Endometrium (tissue), 2 donors: ENCODE measurements around the gene CUL3.
"Not testable (repeated sequence)": the region's sequence is repeated elsewhere in the genome, so short reads cannot be mapped to it uniquely, and the experiment has no call there.

Experiments
- FAIRE-seq: peaks from 2 replicates; lab custom pipeline; 2012; peaks lifted over from hg19 to GRCh38; lab: Jason Lieb, UNC
- donor health status: control.
- donor health status: control.

Gene CUL3

DNA sequence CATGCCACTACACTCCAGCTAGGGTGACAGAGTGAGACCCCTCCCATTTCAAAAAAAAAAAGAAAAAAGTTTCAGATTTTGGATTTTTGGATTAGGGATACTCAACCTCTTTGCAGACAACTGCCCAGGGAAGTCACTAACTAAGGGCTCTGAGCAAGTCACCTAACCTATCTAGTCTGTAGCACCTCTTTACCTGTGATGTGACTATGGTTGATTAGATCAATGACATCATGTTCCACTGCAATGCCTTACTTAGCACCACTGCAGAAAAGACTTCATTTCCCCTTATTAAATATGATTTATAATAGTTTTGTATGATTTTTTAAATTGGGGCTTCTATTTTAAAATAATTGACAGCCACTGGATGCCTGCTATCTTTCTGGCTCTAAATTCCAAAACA lies 41.2 kb downstream of the CUL3 start:
- FAIRE-seq: no peak

DNA sequence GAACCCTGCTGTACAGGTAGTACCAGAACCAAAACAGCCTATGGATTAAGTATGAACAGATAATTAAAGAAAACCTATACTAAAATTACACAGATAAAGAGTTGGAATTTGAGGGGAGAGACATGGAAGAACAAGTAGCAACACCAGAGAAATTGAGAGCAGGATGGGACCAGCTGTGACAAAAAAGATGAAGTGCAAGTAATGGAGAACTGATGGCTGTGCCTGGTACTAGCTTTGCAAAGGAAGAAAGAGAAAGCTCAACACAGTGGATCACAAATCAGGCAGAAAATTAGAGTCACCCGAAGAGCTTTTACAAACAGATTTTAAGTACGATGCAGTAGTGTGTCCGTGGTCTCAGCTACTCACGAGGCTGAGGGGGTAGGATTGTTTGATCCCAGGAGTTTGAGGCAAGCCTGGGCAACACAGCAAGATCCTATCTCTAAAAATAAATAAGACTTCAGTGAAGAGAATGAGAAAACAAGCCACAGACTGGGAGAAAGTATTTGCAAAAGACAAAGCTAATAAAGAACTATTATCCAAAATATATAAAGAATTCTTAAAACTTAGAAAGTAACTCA lies 46.5 kb downstream of the CUL3 start:
- no peak for FAIRE-seq

DNA sequence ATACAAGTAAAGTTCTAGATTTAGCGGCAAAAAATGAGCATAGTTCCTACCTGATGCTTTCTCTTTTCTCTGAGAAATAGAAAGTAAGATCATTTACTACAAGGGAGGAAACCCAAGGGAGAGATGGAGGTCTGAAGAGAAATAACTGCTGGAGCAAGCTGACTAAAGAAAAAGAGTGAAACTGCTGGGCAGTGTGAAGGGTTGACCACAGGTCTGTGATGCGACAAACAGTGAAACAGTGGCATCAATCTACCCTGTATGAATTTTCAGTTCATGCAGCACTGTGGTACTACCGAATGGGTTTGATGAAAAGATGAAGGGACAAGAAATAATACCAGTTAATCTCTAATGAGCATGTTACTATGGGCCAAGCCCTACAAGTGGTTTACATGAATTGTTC lies 52.2 kb downstream of the CUL3 start:
- no peak for FAIRE-seq

DNA sequence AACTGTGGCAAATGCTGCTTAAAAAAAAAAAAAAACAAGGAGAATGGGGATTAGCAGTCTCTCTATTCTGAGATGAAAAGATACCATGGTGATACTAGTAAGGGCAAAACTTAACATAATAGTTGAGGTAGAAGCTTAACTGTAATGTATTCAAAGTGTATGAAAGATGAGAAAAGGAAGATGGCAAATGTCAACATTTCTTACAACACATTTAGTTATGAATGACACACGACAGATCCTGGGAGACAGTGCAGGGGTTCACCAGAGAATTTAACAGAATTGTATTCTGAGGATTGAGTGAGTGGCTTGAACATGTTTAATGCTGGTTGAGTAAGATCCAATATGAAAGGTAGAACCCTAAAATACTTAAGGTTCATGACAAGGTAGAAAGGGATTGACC lies 52.7 kb downstream of the CUL3 start:
- FAIRE-seq: no peak

DNA sequence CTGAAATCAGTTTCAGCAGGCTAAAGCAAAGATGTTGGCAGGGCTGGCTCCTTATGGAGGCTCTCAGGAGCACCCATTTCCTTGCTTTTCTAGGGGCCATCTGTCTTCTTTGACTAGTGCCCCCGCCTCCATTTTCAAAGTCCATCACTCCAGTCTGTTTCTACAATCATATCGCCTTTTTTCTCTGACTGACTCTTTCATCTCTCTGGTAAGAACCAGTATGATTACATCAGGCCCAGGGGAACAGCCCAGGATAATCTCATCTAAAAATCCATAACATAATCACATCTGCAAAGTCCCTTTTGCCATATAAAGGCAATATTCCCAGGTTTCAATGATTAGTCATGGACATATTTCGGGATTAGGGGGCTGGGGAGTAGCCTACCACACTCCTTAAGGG lies 57.0 kb downstream of the CUL3 start:
- FAIRE-seq: no peak

DNA sequence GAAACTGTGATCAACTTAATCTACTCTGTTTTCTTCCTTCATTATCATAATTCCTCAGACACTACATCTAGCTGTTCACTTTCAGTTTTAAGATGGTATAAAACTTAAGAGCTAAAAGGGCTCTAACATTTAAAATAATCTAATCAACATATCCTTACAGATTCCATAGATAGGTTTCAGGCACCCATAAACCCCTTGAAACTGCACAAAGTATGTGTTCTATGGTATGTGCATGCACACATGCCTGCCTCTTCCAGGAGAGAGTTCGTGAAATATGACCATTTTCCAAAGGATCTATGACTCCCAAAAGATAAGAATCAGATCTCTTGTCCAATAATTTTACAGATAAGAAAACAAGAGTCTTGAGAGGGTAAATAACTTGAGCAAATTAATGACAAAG lies 59.4 kb downstream of the CUL3 start:
- no peak for FAIRE-seq

DNA sequence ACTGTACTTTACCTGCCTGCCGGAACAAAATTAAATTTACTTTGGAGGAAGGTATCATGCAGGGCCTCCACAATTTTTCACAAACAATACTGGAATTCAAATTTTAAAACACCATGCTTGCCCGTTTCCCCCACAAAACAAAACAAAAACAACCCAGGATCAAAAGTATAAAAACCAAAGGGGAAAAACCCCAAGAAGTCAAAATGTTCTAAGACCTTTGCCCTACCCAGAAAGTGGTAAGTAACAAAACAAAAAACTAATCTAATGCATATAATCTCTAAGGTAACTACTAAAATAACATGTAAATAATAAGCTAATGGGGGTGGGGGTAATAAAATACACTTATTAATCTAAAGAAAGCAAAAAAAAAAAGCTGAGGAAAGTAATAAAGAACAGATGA lies 60.5 kb downstream of the CUL3 start:
- FAIRE-seq: no peak

DNA sequence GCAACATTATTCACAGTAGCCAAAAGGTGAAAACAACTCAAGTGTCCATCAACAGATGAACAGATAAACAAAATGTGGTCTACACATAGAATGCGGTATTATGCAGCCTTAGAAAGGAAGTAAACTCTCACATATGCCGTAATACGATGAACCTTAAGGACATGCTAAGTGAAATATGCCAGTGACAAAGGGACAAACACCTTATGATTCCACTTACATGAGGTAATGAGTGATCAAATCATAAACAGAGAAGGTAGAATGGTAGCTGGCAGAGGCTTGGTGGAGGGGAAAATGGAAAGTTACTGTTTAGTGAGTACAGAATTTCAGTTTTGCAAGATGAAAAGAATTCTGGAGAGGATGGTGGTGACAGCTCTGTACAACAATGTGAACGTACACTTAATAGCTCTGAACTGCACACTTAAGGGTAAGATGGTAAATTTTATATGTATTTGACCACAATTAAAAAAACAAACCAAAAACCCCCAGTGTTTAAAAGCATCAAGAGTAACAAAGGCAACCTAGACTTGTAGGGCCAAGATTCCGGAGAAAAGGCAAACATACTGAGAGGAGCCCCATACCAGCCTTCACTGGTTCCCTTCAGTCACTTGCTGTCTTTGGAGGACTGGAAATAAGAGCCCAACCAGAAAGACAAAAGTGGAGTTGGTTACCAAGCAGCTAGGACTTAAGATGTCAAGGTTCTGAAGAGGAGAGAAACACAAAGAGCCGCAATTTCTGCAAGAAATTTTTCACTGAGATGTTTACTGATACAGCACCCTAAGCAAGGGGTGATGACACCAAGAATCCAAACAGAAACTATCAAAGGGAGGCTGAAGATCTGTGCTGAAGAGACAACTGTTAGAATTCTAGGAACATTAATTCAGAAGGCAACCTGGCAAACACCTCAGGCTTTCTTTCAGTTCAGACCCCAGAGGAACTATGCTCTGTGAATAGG lies 61.3 kb downstream of the CUL3 start:
- no peak for FAIRE-seq

DNA sequence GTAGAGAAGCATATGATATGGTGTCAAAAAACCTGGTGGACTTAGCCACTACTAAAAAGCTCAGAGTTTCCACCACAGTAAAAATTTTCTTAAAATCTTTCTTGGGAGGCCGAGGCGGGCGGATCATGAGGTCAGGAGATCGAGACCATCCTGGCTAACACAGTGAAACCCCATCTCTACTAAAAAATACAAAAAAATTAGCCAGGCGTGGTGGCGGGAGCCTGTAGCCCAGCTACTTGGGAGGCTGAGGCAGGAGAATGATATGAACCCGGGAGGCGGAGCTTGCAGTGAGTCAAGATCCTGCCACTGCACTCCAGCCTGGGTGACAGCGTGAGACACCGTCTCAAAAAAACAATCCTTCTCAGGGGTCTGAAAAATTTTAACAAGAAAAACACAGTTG lies 62.7 kb downstream of the CUL3 start:
- not testable (repeated sequence) for FAIRE-seq

DNA sequence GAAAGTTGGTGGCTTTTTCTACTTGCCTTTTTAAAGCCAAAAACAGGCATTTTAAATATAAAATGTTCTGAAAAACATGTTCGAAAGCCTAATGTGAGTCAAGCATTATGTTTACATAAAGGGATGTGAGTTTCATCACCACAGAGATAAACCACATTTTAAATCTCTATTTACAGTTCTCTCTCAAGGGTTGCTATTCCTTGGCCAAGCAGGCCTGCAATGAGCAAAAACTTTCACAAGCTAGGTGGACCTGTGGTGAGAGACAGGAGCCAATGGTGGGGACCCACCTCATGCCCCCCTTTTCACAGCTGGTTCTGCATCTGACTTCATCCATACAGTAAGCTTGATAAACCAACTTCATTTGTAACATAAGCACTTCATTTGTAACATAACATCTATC lies 65.1 kb downstream of the CUL3 start:
- no peak for FAIRE-seq

DNA sequence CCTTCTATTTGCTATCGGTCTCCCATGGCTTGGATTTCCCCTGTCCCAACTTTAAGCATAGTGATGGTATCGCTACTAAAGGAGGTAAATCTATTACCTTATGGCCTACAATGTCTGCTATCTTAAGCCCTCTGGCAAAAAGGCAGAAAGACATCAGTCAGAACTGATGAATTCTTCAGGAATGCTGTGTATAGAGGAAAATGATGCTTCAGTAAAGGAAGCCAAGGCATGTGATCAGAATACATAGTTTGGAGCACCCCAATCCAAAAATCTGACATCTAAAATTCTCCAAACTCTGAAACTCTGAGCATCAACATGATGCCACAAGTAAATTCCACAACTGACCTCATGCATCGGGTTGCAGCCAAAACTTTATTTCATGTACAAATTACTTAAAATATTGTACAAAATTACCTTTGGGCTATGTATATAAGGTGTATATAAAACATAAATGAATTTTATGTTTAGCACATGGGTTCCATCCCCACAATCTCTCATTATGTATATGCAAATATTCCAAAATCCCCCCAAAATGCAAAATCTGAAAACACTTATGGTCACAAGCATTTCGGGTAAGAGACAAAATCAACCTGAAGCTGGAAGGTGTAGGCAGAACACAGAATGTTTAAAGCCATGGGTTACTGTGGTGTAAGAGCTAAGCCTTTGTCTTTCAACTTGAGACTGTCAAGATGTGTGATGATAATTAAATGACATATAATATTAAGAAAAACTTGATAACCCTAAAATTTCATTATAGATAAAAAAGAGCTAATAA lies 66.2 kb downstream of the CUL3 start:
- no peak for FAIRE-seq

DNA sequence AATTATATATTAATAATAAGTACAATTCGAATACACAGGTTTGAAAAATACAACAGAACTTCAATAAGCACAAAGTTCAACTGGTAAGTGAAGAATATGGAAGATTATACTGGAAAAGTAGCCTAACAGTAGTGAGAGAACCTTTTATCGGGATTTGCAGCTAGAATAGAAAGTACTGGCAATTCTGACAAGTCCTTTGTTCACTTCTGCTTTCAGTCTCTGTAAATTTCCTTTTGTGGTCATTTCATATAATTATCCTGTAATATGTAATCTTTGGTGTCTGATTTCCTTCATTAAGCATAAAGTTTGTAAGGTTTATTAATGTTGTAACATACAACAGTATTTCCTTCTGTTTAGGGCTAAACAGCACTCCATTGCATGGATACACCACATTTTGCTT lies 67.2 kb downstream of the CUL3 start:
- no peak for FAIRE-seq

DNA sequence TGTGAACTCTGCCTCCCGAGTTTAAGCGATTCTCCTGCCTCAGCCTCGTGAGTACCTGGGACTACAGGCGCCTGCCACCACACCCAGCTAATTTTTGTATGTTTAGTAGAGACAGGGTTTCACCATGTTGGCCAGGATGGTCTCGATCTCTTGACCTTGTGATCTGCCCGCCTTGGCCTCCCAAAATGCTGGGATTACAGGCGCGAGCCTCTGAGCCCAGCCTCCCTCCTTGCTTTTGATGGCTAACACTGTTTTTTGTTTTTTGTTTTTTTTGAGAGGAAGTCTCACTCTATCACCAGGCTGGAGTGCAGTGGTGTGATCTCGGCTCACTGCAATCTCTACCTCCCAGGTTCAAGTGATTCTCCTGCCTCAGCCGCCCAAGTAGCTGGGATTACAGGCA lies 68.8 kb downstream of the CUL3 start:
- not testable (repeated sequence) for FAIRE-seq

DNA sequence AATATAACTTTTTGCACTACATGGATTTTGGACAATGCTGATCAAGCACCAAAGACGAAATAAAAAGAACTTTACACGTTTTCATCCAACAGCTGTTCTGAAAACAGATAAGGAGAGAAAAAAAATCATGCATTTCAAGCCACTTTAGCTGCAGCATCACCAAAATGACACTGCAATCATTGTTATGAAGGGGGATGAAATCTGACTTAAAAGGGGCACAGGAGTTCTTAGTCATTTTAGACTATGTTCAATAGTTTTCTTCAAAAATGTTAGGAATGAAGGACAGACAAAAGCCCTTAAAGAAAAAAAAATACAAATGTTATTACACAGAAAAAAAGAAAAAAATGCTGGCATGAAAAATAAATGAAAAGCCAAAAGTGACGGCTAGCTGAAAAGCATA lies 71.2 kb downstream of the CUL3 start:
- FAIRE-seq: no peak

DNA sequence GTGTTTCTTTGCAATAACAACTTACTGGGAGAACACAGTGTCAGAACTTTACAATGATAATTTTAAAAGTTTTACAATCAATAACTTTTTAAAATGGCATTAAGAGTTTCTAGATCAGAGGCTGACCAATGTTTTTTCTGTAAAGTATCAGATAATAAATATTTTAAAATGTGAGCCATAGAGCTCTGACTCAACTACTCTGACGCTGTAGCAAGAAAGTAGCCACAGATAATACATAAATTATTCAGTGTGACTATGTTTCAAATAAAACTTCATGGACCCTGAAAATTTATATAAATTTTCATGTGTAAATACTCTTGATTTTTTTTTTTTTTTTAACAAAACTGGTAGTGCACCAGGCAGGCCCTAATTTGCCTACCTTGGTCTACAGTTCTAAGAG lies 77.4 kb downstream of the CUL3 start:
- no peak for FAIRE-seq

DNA sequence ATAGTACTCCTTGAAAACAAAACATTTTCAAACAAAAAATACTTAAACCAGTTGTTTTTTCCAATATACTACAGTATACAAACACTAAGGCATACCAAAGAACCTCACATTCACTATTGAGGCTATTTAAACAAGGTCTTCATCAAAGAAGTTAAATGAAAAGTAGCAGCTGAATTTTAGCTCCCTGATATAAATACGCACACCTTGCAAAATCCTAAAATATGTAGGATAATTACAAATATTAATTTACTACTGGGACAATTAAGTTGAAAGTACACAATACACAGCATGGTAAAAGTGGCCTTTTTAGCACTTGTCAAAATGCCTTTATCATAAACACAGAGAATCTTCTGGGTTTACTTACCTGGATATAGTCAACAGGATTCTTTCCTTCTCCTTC lies 78.7 kb downstream of the CUL3 start:
- FAIRE-seq: no peak

DNA sequence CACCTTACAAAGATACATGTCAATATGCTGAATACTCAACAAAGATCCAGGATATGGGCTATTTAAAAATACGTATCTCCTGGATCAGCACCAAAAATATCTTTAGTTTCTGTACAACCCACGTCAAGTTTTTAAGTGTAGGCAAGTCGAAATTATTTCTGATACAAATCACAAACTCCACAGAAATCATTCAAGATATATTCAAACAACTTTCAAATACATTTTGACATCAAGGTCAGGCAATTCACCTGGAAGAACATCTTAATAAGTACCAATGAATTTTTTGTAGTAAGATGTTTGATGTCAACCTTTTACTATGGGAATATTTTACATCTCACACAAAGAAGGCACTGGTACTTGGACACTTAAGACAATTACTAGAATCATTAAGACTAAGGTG lies 86.2 kb downstream of the CUL3 start:
- no peak for FAIRE-seq

DNA sequence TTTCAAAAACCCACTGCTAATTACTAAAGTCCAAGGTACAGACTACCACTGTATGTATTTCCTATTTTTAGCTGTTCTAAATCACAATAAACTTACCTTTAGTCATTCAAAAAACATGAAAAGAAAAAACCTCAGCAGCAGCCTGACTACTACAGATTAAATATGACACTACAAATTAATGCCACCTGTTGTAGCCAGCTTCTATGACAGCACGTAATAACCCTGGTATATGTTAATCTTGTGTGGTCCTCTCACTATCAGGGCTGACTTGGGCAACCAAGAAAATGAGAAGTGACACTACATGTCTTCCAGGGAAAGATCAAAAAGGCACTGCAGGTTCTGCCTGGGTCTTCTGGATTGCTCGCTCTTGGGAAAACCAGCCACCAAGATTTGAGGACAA lies 92.6 kb downstream of the CUL3 start:
- FAIRE-seq: no peak

DNA sequence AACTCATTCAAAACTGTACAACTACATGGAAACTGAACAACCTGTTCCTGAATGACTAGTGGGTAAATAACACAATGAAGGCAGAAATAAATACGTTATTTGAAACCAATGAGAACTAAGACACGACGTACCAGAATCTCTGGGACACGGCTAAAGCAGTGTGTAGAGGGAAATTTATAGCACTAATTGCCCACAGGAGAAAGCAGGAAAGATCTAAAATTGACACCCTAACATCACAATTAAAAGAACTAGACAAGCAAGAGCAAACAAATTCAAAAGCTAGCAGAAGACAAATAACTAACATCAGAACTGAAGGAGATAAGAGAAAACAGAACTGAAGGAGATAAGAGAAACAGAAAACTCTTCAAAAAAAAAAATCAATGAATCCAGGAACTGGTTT lies 97.2 kb downstream of the CUL3 start:
- FAIRE-seq: not testable (repeated sequence)

DNA sequence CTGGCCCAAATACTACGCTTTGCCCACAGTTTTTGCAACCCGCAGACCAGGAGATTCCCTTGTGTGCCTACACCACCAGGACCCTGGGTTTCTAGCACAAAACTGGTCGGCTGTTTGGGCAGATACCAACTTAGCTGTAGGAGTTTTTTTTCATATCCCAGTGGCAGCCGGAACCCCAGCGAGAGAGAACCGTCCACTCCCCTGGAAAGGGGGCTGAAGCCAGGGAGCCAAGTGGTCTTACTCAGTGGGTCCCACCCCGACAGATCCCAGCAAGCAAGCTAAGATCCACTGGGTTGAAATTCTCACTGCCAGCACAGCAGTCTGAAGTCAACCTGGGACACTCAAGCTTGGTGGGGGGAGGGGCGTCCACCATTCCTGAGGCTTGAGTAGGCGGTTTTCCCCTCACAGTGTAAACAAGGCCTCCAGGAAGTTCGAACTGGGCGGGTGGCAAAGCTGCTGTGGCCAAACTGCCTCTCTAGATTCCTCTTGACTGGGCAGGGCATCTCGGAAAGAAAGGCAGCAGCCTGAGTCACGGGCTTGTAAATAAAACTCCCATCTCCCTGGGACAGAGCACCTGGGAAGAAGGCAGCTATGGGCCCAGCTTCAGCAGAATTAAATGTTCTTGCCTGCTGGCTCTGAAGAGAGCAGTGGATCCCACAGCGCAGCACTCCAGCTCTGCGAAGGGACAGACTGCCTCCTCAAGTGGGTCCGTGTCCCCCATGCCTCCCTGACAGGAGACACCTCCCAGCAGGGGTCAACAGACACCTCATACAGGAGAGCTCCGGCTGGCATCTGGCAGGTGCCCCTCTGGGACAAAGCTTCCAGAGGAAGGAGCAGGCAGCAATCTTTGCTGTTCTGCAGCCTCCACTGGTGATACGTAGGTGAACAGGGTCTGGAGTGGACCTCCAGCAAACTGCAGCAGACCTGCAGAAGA lies 99.8 kb downstream of the CUL3 start:
- FAIRE-seq: not testable (repeated sequence)

DNA sequence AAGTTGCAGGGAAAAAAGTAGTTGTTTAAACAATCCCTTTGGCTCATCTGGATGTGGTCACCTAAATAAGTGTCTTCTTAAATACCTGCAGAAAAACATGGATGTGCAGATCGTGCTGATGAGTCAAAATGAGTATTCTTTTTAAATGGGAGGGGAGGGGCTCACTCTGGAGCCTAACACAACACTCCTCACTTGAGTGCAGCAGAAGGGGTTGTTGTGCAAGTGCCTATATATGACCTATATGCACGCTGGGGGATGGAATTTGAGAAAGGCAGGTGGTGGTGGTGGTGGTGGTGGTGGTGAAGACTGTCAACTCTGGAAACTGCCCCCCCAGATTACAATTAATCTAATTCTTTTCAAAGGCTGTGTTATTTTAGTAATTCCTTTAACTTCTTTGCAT lies 105.3 kb downstream of the CUL3 start:
- FAIRE-seq: no peak

DNA sequence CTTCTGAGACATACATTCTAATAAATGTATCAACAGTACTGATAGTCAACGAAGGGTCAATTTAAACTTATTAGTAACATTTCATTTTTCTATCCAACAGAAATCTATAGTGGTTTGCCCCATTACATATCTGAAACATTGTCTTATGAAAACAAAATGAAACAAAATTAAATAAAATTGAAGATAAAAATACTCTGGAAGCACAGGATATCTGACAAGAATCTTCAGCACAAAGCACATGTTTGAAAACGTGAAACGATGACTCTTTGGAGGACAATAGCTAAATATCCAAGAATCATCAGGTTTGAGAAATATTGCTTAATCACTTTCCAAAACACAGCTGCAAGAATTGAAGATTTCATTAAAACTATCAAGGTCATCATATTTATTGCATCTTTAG lies 112.3 kb downstream of the CUL3 start:
- FAIRE-seq: no peak
